ENCODE results near the gene EPM2A.

GRCh38 chr6:145783796-145784195 lies 48.5 kb upstream of the EPM2A start:
- TF ChIP-seq CTCF (conservative IDR thresholded peaks at IDR 0.05; ENCODE audit: low read depth, low read length) (no peak), EZH2 (IDR thresholded peaks at IDR 0.05; ENCODE audit: borderline replicate concordance, low read depth, low read length, poor library complexity, severe bottlenecking) (no peak)
